ENCODE measurements around the gene COL6A2.

The COL6A2 gene

DNA sequence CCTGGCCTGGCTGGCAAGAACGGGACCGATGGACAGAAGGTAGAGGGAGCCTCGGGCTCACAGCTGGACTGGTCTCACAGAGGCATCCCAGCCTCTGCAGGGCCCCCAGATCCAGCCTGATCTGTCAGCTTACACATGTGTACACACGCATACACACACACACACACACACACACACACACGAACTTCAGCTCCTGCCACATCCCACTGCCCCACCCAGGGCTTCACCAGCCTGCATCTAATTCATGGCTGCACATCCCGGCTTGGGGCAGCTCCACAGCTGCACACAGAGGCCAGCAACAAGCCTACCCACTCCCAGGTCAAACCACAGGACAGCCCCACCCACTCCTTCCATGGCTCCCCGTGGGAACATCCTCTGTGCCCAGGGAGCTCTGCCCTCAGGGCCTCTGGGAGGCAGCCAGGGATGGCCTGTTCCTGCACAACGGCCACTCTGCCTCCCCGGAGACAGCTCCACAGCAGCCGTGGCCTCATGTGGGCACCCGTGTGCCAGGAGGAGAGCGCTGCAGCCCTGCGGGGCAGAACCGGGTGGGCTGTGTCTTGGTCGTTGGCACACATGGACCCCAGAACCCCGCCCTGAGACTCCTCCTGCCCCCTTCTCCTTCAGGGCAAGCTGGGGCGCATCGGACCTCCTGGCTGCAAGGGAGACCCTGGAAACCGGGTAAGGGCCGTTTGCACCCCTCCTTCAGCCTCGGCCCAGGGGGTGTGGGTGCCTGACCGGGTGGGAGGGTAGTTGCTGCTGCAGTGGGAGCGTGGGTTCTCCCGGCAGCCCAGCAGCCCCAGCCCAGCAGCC lies 19.1 kb downstream of the COL6A2 start:
- TF ChIP-seq, protein P1, sequence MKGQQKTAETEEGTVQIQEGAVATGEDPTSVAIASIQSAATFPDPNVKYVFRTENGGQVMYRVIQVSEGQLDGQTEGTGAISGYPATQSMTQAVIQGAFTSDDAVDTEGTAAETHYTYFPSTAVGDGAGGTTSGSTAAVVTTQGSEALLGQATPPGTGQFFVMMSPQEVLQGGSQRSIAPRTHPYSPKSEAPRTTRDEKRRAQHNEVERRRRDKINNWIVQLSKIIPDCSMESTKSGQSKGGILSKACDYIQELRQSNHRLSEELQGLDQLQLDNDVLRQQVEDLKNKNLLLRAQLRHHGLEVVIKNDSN (IDR thresholded peaks at IDR 0.05): no peak
- TF ChIP-seq TCF12 (IDR thresholded peaks at IDR 0.05; ENCODE audit: low read depth) (no peak), EP300 (IDR thresholded peaks at IDR 0.05; ENCODE audit: borderline replicate concordance) (no peak), TEAD4 (IDR thresholded peaks at IDR 0.05) (no peak), NFIC (IDR thresholded peaks at IDR 0.05) (no peak)
- TF ChIP-seq, protein P2, sequence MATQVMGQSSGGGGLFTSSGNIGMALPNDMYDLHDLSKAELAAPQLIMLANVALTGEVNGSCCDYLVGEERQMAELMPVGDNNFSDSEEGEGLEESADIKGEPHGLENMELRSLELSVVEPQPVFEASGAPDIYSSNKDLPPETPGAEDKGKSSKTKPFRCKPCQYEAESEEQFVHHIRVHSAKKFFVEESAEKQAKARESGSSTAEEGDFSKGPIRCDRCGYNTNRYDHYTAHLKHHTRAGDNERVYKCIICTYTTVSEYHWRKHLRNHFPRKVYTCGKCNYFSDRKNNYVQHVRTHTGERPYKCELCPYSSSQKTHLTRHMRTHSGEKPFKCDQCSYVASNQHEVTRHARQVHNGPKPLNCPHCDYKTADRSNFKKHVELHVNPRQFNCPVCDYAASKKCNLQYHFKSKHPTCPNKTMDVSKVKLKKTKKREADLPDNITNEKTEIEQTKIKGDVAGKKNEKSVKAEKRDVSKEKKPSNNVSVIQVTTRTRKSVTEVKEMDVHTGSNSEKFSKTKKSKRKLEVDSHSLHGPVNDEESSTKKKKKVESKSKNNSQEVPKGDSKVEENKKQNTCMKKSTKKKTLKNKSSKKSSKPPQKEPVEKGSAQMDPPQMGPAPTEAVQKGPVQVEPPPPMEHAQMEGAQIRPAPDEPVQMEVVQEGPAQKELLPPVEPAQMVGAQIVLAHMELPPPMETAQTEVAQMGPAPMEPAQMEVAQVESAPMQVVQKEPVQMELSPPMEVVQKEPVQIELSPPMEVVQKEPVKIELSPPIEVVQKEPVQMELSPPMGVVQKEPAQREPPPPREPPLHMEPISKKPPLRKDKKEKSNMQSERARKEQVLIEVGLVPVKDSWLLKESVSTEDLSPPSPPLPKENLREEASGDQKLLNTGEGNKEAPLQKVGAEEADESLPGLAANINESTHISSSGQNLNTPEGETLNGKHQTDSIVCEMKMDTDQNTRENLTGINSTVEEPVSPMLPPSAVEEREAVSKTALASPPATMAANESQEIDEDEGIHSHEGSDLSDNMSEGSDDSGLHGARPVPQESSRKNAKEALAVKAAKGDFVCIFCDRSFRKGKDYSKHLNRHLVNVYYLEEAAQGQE (IDR thresholded peaks at IDR 0.05; ENCODE audit: low read depth): no peak

- TF ChIP-seq EGR1 (IDR thresholded peaks at IDR 0.05) (no peak), TEAD4 (IDR thresholded peaks at IDR 0.05) (no peak), ZBTB7A (IDR thresholded peaks at IDR 0.05; ENCODE audit: low read depth) (no peak), TCF12 (IDR thresholded peaks at IDR 0.05; ENCODE audit: low read depth) (no peak), YY1 (IDR thresholded peaks at IDR 0.05; ENCODE audit: low read depth) (no peak), CEBPB (IDR thresholded peaks at IDR 0.05) (no peak), RAD21 (IDR thresholded peaks at IDR 0.05; ENCODE audit: low read depth) (no peak), CREB1 (IDR thresholded peaks at IDR 0.05; ENCODE audit: low read depth) (no peak), TAF1 (IDR thresholded peaks at IDR 0.05; ENCODE audit: low read depth) (no peak), NFIC (IDR thresholded peaks at IDR 0.05) (no peak), EP300 (IDR thresholded peaks at IDR 0.05; ENCODE audit: borderline replicate concordance) (no peak), FOXM1 (IDR thresholded peaks at IDR 0.05; ENCODE audit: borderline replicate concordance, low read depth) (no peak)
- TF ChIP-seq, protein P2 (IDR thresholded peaks at IDR 0.05; ENCODE audit: low read depth): no peak
- TF ChIP-seq, protein P1 (IDR thresholded peaks at IDR 0.05): no peak
- TF ChIP-seq, protein P3, sequence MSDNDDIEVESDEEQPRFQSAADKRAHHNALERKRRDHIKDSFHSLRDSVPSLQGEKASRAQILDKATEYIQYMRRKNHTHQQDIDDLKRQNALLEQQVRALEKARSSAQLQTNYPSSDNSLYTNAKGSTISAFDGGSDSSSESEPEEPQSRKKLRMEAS (IDR thresholded peaks at IDR 0.05): no peak
Observed at GRCh38 chr21:46117586-46118315, 19.8 kb downstream of the COL6A2 start.

- TF ChIP-seq CREB1 (IDR thresholded peaks at IDR 0.05; ENCODE audit: low read depth) (no peak), EP300 (IDR thresholded peaks at IDR 0.05; ENCODE audit: borderline replicate concordance) (no peak), TCF12 (IDR thresholded peaks at IDR 0.05; ENCODE audit: low read depth) (no peak), RAD21 (IDR thresholded peaks at IDR 0.05; ENCODE audit: low read depth) (no peak), NFIC (IDR thresholded peaks at IDR 0.05) (no peak), CEBPB (IDR thresholded peaks at IDR 0.05) (no peak), FOXM1 (IDR thresholded peaks at IDR 0.05; ENCODE audit: borderline replicate concordance, low read depth) (no peak), EGR1 (IDR thresholded peaks at IDR 0.05) (no peak), TAF1 (IDR thresholded peaks at IDR 0.05; ENCODE audit: low read depth) (no peak), TEAD4 (IDR thresholded peaks at IDR 0.05) (no peak), ZBTB7A (IDR thresholded peaks at IDR 0.05; ENCODE audit: low read depth) (no peak), YY1 (IDR thresholded peaks at IDR 0.05; ENCODE audit: low read depth) (no peak)
- TF ChIP-seq, protein P2 (IDR thresholded peaks at IDR 0.05; ENCODE audit: low read depth): no peak
- TF ChIP-seq, protein P3 (IDR thresholded peaks at IDR 0.05): no peak
- TF ChIP-seq, protein P1 (IDR thresholded peaks at IDR 0.05): no peak
Observed at GRCh38 chr21:46118316-46119143, 20.6 kb downstream of the COL6A2 start.

Data from Ishikawa (cell line).